OCI-LY3 (cell line): ENCODE results near the gene YAP1.

Experiments used
- H2AFZ ChIP-seq: fragments of 200-600, 300-600 bp; shearing (Covaris generic); 2 replicates; pipeline ENCODE4 v1.6.0; 2014; ENCODE audit warnings: antibody characterized with exemption, low read depth, low read length
- H3K27ac ChIP-seq: fragments of 200-600, 300-600 bp; sonication (generic); 2 replicates; pipeline ENCODE4 v1.5.1; 2014; ENCODE audit warnings: mild to moderate bottlenecking, low read length, moderate library complexity, mixed read lengths
- H3K27me3 ChIP-seq: fragments of 200-600, 300-600 bp; sonication (generic); 2 replicates; pipeline ENCODE4 v1.6.1; 2014; ENCODE audit warnings: low read depth, low read length, mixed read lengths
- H3K36me3 ChIP-seq: fragments of 200-600, 300-600 bp; sonication (generic); replicated peaks from 2 replicates; pipeline ENCODE3; 2014; ENCODE audit warnings: low read depth, low read length, mixed read lengths
- H3K4me1 ChIP-seq: fragments of 300-600, 200-600 bp; sonication (generic); 2 replicates; pipeline ENCODE4 v1.6.1; 2014; ENCODE audit warnings: low read length, mixed read lengths
- H3K4me2 ChIP-seq: fragments of 200-600, 300-600 bp; sonication (generic); 2 replicates; pipeline ENCODE4 v1.6.1; 2014; ENCODE audit warnings: low read length, mixed read lengths
- H3K4me3 ChIP-seq: fragments of 300-600, 200-600 bp; sonication (generic); 2 replicates; pipeline ENCODE4 v1.5.1; 2014; ENCODE audit warnings: antibody characterized with exemption, mild to moderate bottlenecking, low read length, moderate library complexity
- H3K79me2 ChIP-seq: fragments of 300-600, 200-600 bp; shearing (Covaris generic); 2 replicates; pipeline ENCODE4 v1.6.1; 2014; ENCODE audit warnings: mild to moderate bottlenecking, low read length, mixed read lengths
- H3K9ac ChIP-seq: fragments of 300-600, 200-600 bp; shearing (Covaris generic); 2 replicates; pipeline ENCODE4 v1.6.0; 2014; ENCODE audit warnings: mild to moderate bottlenecking, low read length, moderate library complexity
- H3K9me3 ChIP-seq: fragments of 200-600, 300-600 bp; shearing (Covaris generic); 2 replicates; pipeline ENCODE4 v1.6.1; 2014; ENCODE audit warnings: low read length, mixed read lengths; ENCODE audit not compliant: insufficient read depth
- H4K20me1 ChIP-seq: fragments of 200-600, 300-600 bp; sonication (generic); 2 replicates; pipeline ENCODE4 v1.6.1; 2016; ENCODE audit warnings: low read length, mixed read lengths; ENCODE audit not compliant: insufficient read depth
- EZH2phosphoT487 ChIP-seq: fragments of 200-600 bp; shearing (Covaris generic); IDR thresholded peaks from 2 replicates; pipeline ENCODE4 v1.6.1; 2018; ENCODE audit warnings: antibody characterized with exemption, mixed run types, low read depth
- TF ChIP-seq, protein P1 (sequence below): fragments of 200-600, 300-600 bp; sonication (generic); IDR thresholded peaks from 2 replicates; pipeline ENCODE4 v1.5.1; 2014; ENCODE audit warnings: antibody characterized with exemption, low read length, low read depth

YAP1 gene

DNA sequence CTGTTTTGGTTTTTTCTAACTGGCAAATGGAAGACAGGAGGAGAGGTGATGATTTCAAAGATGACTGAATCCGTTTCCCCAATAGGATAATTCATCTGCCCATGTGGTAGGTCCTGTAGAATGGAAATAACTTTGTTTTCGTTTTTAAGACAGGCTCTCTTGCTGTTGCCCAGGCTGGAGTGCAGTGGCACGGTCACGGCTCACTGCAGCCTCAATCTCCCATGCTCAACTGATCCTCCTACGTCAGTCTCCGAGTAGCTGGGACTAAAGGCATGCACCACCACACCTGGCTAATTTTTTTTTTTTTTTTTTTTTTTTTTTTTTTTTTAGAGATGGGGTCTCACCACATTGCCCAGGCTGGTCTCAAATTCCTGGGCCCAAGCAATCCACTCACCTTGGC lies 129.7 kb downstream of the YAP1 start:
- H3K4me3 ChIP-seq: no peak overlapping the region
- TF ChIP-seq, protein P1, sequence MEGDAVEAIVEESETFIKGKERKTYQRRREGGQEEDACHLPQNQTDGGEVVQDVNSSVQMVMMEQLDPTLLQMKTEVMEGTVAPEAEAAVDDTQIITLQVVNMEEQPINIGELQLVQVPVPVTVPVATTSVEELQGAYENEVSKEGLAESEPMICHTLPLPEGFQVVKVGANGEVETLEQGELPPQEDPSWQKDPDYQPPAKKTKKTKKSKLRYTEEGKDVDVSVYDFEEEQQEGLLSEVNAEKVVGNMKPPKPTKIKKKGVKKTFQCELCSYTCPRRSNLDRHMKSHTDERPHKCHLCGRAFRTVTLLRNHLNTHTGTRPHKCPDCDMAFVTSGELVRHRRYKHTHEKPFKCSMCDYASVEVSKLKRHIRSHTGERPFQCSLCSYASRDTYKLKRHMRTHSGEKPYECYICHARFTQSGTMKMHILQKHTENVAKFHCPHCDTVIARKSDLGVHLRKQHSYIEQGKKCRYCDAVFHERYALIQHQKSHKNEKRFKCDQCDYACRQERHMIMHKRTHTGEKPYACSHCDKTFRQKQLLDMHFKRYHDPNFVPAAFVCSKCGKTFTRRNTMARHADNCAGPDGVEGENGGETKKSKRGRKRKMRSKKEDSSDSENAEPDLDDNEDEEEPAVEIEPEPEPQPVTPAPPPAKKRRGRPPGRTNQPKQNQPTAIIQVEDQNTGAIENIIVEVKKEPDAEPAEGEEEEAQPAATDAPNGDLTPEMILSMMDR: no peak
- no peak for TF ChIP-seq EZH2phosphoT487
- H2AFZ ChIP-seq: no peak overlapping the region
- no peaks in the 10 kb centered on the region for H3K9me3 ChIP-seq
- H4K20me1 ChIP-seq: no peaks in the 10 kb centered on the region
- 0 out of 2 replicates have a peak overlapping the region, but pooled peaks have one; percentile 53 for H3K4me2 ChIP-seq
- H3K27me3 ChIP-seq: no peaks in the 10 kb centered on the region
- H3K9ac ChIP-seq: no peak overlapping the region
- no peaks in the 10 kb centered on the region for H3K36me3 ChIP-seq
- peaks cover 48% of the 10 kb centered on the region for H3K4me1 ChIP-seq
- H3K27ac ChIP-seq: no peak overlapping the region
- H3K79me2 ChIP-seq: no peaks in the 10 kb centered on the region

DNA sequence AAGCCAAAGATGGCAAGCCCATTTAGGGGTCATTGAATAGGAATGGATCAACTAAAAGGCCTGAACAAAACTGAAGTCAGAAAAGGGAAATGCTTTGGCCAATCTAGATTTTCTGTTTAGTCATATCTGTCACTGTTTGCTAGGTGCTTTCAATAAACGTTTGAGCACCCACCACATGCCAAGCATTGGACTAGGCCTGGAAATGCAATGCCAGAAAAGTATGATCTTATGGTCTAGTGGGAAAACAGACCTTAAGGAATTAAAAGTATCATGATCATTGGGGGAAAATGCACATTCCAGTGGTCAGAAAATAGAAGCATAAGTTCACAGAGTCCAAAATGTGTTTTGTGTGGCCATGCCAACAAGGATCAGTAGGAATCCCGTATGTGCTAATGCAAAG lies 130.3 kb downstream of the YAP1 start:
- Histone ChIP-seq H3K9me3 (no peaks in the 10 kb centered on the region), H3K4me3 (peak overlapping the region; percentile 31; the same call in 1 of the 2 replicates), H2AFZ (0 out of 2 replicates have a peak overlapping the region, but pooled peaks have one; percentile 30), H3K4me2 (peak overlapping the region; percentile 53), H4K20me1 (no peaks in the 10 kb centered on the region), H3K79me2 (no peaks in the 10 kb centered on the region), H3K27ac (peak overlapping the region; percentile 30), H3K4me1 (peaks cover 42% of the 10 kb centered on the region), H3K9ac (no peak overlapping the region), H3K27me3 (no peaks in the 10 kb centered on the region), H3K36me3 (no peaks in the 10 kb centered on the region)
- TF ChIP-seq, protein P1: no peak
- no peak for TF ChIP-seq EZH2phosphoT487

DNA sequence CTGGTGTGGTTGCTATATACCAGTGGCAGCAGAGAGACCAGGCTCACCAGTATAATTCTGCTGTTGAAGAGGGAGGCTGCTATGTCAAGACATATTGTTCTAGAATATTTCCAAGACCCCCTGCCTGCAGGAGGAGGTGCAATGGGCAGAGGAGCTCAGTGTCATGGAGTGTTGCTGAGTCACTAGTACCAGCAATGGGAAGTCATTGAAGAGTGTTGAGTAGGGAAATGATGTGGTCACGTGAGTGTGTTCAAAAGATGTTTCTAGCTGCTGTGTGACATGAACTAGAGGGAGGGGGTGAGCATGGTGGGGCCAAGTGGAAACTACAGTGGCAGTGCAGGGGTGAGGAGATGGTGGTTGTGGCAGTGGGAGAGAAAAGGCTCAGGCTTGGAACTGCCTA lies 130.8 kb downstream of the YAP1 start:
- no peak overlapping the region for H3K9ac ChIP-seq
- no peaks in the 10 kb centered on the region for H3K79me2 ChIP-seq
- peak overlapping the region; percentile 30; the same call in 1 of the 2 replicates for H3K27ac ChIP-seq
- no peaks in the 10 kb centered on the region for H3K36me3 ChIP-seq
- peak overlapping the region; percentile 53 for H3K4me2 ChIP-seq
- H3K4me1 ChIP-seq: peaks cover 36% of the 10 kb centered on the region
- 0 out of 2 replicates have a peak overlapping the region, but pooled peaks have one; percentile 30 for H2AFZ ChIP-seq
- H3K9me3 ChIP-seq: no peaks in the 10 kb centered on the region
- H3K4me3 ChIP-seq: peak overlapping the region; percentile 31; the same call in 1 of the 2 replicates
- no peaks in the 10 kb centered on the region for H4K20me1 ChIP-seq
- H3K27me3 ChIP-seq: no peaks in the 10 kb centered on the region
- TF ChIP-seq, protein P1: no peak
- TF ChIP-seq EZH2phosphoT487: no peak

DNA sequence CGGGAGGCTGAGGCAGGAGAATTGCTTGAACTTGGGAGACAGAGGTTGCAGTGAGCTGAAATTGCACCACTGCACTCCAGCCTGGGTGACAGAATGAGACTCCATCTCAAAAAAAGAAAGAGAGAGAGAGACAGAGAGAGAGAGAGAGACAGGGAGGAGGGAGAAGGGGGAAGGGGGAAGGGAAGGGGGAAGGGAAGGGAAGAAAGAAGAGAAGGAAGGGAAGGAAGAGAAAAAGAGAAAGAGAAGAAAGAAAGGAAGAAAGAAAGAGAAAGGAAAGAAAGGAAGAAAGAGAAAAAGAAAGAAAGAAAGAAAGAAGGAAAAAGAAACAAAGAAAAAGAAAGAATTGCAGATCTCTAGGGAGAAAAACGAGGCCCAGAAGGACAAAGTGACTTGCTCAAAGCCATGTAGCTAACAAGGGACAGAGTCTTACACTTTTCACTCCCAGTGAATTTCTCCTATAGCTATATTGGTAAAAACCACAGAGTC lies 133.2 kb downstream of the YAP1 start:
- TF ChIP-seq EZH2phosphoT487: no peak
- TF ChIP-seq, protein P1: no peak
- Histone ChIP-seq H3K27ac (no peak overlapping the region), H3K79me2 (no peaks in the 10 kb centered on the region), H3K27me3 (no peaks in the 10 kb centered on the region), H2AFZ (no peak overlapping the region), H3K9me3 (no peaks in the 10 kb centered on the region), H3K4me1 (peaks cover 20% of the 10 kb centered on the region), H3K36me3 (no peaks in the 10 kb centered on the region), H3K4me2 (no peak overlapping the region), H3K4me3 (no peak overlapping the region), H3K9ac (no peak overlapping the region), H4K20me1 (no peaks in the 10 kb centered on the region)
